Ramos (cell line): ENCODE data around the gene TXLNG.
"Not testable (repeated sequence)": the region's sequence is repeated elsewhere in the genome, so short reads cannot be mapped to it uniquely, and the experiment has no call there.

Experiments used
- in situ Hi-C: fragments of 300-500 bp; cut with MboI; formaldehyde crosslinking; loops from one replicate; pipeline ENCODE4 v1.14.3; 2022; ENCODE audit warnings: low sequenced_read_pairs; ENCODE audit not compliant: unreplicated experiment

The TXLNG gene

DNA sequence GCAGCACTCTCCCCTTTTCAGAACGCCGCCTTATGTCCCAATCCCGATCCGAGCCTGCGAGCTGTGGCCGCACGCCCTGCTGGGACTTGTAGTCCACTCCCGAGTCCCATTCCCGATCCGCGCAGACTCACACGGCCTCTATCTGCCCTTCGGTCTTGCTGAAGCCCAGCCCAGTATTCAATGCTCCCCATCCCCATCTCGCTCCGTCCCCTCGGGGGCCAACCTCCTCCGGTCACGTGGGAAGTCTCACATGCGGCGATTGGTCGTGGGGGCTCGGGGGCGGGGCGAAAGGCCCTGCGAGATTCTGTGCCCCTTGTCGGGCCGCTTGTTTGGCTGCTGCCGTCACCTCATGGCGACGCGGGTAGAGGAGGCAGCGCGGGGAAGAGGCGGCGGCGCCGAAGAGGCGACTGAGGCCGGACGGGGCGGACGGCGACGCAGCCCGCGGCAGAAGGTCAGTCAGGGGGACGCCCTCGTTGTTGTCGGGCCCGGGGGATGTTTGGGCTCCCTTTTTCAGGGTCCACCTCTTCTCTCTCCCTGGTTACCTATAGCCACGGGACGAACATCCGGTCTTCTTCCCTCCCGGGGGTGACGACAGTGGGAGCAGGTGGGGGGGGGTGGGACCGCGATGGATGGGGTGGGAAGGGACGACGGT, at the start of gene TXLNG:
Gene TXLNG (plus strand): TSS at position 328 of the 652 bp plus-strand sequence. CDS start 22 bp downstream, at position 350.
- in situ Hi-C loops: no loop called here

DNA sequence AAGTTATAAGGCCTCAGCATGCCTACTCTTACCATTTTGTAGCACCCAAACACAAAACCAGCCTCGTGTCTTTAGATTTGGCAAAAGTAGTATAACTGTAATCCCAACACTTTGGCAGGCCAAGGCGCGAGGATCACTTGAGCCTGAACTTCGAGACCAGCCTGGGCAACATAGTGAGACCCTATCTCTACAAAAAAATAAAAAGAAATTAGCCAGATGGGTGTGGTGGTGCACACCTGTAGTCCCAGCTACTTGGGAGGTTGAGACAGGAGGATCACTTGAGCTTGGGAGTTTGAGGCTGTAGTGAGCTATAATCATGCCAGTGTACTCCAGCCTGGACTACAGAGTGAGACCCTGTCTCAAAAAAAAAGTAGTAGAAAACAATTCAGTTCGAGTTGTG, 49.2 kb upstream of the TXLNG start:
- in situ Hi-C loops: no loop called here

- in situ Hi-C loops: no loop called here
Observed at GRCh38 chrX:16739574-16739973, 46.7 kb upstream of the TXLNG start.

GRCh38 chrX:16743604-16744325, 42.5 kb upstream of the TXLNG start:
- in situ Hi-C loops: no loop called here

DNA sequence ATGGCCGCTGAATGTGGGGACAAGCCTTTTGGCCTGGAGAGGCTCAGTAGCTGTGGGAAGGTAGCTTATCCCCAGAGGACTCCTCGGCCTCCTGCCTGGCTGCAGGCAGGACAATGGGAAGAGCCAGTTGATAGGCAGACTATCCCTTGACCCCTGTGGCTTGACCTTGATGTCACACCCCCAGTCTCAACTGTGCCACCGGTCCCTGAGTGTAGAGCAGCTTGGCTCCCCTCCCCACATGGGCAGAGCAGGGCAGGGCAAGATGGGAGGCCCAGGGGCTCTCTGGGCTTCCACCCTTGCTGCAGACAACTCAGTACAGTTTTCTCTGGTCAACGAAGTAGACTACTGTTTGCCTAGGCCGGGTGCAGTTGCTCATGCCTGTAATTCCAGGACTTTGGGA, 41.2 kb upstream of the TXLNG start:
- in situ Hi-C loops: no loop called here

GRCh38 chrX:16745659-16746058, 40.6 kb upstream of the TXLNG start:
- in situ Hi-C loops: no loop called here

- in situ Hi-C loops: no loop called here
Observed at GRCh38 chrX:16748425-16748824, 37.8 kb upstream of the TXLNG start.

DNA sequence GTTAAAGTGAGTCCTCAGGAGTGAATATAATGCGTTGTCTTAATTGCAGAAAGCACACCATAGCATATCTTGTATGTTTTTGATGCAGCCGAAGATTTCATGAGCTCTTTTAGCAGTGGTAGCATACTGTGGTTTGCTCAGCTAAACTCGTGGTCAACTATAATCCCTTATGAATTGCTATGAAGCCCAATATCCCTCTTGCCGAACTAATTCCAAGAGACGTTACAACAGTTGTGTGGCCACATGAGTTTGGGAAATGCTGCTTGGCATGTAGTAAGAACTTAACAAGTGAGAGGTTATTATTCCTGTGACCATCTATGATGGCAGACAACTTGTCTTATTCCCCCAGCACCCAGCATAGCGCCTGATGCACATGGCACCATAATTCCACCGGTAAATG, 36.1 kb upstream of the TXLNG start:
- in situ Hi-C loops: no loop called here

DNA sequence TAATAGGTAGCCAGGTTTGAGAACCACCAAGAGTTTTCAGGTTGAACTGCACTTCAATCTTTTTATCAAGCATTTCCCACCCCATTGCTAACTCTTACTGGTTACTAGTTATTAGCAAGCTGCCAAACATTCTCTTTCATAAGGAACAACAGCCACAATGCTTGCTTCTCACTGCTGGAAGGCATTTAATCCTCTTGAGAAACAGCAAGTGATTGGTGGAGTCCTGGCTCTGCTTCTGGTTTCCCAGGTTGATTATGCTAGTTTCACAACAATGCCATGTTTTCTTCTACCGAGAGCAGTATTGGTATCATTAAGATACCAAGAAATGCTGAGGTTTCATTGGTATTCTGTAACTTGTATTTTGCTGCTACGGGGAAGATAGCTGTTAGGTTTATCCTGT, 32.2 kb upstream of the TXLNG start:
- in situ Hi-C loops: no loop called here

- in situ Hi-C loops: no loop called here
Observed at GRCh38 chrX:16756724-16757123, 29.5 kb upstream of the TXLNG start.

DNA sequence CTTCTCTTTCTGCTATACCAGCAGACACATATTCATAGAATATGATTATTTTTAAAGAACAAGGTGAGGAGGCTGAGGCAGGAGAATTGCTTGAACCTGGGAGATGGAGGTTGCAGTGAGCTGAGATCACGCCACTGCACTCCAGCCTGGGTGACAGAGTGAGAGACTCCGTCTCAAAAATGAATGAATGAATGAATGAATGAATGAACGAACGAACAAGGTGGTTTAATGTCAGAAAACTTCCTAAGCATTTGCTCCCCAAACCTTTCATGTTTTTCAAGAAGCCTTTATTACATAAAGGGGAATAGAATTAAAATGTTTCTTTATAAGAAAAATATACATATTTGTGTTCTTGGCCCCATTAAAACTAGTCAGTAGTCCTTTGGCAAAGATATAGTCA, 24.8 kb upstream of the TXLNG start:
- in situ Hi-C loops: not testable (repeated sequence)

- in situ Hi-C loops: no loop called here
Observed at GRCh38 chrX:16762579-16762978, 23.7 kb upstream of the TXLNG start.

GRCh38 chrX:16765594-16765993, 20.7 kb upstream of the TXLNG start:
- in situ Hi-C loops: no loop called here

DNA sequence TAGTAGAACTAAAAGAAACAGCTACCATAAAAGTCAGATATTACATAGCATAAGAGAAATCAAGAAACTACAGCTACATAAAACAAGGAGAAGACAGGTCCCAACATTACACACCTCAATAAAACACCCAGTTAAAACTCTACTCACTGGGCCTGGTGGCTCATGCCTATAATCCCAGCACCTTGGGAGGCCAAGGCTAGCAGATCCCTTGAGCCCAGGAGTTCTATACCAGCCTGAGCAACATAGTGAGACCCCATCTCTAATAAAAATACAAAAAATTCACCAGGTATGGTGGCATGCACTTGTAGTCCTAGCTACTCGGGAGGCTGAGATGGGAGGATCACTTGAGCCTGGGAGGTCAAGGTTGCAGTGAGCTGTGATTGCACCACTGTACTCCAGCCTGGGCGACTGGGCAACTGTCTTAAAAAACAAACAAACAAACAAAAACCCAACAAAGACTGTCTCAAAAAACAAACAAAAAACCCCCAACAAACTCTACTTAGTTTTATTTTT, 15.2 kb upstream of the TXLNG start:
- in situ Hi-C loops: no loop called here

DNA sequence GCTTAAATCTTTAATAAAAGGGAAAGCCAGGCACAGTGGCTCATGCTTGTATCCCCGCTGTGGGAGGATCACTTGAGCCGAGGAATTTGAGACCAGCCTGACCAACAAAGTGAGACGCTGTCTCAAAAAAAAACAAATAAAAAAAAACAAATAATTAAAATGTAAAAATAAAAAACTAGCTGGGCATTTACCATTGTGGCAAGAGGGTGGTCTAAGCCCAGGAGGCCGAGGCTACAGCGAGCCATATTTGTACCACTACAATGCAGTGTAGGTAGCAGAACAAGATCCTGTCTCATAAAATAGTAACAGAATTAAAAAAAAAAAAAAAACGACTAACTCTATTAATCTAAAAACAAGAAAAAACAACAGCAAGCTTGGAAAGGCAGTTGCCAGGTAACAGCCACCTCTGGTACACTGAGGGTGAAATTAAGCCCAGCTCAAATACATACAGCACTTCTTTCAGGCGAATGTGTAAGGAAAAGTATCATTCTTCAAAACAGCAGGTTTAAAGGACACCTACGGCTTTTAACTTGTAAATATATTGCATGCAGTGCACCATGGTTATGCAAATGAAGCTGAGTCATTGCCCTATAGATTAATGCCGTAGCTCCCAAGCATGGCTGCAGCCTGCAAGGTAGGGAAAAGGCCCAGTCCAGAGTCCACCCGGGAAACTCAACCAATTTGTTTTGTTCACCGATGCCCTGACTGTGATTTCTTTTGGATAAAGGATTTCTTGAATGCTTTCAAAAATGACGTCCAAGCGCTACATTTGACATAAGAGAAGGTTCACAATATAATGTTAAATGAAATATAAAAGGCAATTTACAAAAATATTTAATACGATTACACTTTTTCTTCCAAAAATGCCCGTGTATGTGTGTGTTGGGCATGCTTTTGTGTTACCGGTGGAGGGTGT, 14.5 kb upstream of the TXLNG start:
- in situ Hi-C loops: no loop called here

GRCh38 chrX:16772460-16772859, 13.8 kb upstream of the TXLNG start:
- in situ Hi-C loops: no loop called here

- in situ Hi-C loops: no loop called here
Observed at GRCh38 chrX:16774746-16775145, 11.5 kb upstream of the TXLNG start.

DNA sequence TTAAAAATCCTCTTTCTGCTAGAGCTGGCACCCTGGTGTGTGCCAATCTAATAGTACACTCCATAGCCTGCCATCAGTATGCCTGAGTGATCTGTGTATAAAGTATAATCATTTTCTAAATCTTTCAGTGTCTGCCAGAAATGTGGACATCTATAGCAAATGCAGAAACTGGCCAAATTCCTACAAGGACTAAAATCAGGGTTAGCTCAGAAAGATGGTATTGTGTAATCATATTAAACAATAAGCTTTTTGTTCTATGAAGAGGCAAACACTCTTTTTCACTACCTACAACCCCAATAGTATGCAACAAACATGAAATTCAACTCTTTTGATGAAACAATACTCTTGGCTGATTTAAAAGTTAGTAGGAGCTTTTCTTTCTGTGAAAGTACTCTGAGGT, 7.7 kb upstream of the TXLNG start:
- in situ Hi-C loops: no loop called here

DNA sequence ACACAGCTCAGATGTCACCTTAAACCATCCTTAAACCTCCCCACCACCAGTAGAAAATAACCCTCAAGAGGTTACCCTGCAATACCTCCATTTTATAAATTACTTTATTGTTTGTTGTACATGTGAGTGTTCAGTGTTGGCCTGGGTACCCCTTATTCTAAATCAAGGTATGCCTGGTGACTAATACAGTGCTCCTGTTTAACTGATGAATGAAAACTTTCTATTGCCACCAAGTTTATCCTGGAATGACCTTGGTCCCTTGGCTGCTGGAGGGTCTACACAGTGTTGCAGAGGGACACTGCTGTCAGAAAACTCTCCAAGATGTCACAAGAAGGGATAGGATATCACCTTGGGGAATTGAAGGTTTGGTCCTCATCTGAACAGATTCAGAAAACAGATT, 7.3 kb upstream of the TXLNG start:
- in situ Hi-C loops: no loop called here

DNA sequence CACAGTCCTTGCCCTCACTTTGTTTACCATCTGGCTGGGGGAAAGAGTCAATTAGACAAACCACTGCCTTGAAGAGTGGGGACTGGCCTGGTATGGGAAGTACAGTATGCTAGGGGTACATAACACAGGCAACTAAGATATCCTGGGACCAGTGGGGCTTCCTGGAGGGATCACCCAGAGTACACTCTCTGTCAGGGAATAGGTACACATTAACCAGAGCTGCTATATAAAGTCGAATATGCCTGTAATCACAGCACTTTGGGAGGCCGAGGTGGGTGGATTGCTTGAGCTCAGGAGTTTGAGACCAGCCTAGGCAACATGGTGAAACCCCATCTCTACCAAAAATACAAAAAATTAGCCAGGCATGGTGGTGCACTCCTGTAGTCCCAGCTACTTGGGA, 6.5 kb upstream of the TXLNG start:
- in situ Hi-C loops: not testable (repeated sequence)

- in situ Hi-C loops: no loop called here
Observed at GRCh38 chrX:16783452-16783851, 2.8 kb upstream of the TXLNG start.
